ENCODE measurements around the gene TUBG2.

DNA sequence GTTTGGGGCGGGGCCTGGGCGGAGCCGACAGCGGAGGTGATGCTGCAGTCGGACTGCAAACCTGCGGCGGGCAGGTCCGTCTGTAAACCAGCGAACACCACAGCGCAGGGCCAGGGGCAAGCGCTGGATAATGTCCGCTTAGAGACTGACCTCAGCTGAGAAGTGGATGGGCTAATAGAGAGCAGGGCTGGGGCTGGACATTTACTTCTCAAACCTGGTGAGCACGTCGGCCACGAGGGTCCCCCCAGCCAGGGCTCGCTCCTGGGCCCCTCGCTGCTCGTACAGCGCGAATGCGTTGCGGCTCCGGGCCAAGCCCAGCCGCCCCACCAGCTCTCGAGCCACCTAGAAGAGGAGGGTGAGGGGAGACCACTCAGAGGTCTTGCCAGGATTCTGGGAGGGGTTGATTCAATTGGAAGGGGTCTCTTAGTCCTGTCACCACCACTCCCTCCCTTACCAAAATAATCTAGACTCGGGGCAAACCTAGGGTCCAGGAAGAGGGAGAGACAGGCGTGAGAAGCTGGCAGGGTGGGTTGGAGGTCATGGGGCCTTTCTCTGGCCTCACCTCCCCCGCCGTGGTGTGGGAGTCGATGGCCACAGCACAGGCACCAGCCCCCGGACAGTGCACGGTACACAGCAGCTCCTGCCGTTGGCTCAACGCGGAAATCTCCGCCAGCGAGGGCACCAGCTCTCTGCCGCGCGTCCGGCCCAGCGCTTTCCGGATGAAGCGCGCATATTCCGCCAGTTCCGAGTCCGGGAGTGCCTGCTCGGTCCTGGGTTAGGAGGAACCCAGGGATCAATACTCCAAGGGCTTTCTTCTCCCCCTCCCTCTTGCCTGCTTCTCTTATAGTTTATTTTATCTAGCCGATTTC is 11.9 kb downstream of the TUBG2 start:
- TF ChIP-seq POU6F1 (CRISPR knock-in tag; IDR thresholded peaks at IDR 0.05; ENCODE audit: borderline replicate concordance, low read depth) (no peak), ESRRG (CRISPR knock-in tag; IDR thresholded peaks at IDR 0.05) (no peak), ZFP30 (CRISPR knock-in tag; IDR thresholded peaks at IDR 0.05) (no peak), TOX (CRISPR knock-in tag; IDR thresholded peaks at IDR 0.05; ENCODE audit: borderline replicate concordance) (no peak), TCF4 (CRISPR knock-in tag; IDR thresholded peaks at IDR 0.05; ENCODE audit: borderline replicate concordance) (no peak), ZNF8 (CRISPR knock-in tag; IDR thresholded peaks at IDR 0.05) (no peak), CREB5 (CRISPR knock-in tag; IDR thresholded peaks at IDR 0.05; ENCODE audit: low read depth) (no peak), RARB (CRISPR knock-in tag; IDR thresholded peaks at IDR 0.05) (no peak), ZC3H10 (CRISPR knock-in tag; IDR thresholded peaks at IDR 0.05) (no peak), PPARA (CRISPR knock-in tag; IDR thresholded peaks at IDR 0.05; ENCODE audit: borderline replicate concordance) (no peak)
- TF ChIP-seq, protein P1, sequence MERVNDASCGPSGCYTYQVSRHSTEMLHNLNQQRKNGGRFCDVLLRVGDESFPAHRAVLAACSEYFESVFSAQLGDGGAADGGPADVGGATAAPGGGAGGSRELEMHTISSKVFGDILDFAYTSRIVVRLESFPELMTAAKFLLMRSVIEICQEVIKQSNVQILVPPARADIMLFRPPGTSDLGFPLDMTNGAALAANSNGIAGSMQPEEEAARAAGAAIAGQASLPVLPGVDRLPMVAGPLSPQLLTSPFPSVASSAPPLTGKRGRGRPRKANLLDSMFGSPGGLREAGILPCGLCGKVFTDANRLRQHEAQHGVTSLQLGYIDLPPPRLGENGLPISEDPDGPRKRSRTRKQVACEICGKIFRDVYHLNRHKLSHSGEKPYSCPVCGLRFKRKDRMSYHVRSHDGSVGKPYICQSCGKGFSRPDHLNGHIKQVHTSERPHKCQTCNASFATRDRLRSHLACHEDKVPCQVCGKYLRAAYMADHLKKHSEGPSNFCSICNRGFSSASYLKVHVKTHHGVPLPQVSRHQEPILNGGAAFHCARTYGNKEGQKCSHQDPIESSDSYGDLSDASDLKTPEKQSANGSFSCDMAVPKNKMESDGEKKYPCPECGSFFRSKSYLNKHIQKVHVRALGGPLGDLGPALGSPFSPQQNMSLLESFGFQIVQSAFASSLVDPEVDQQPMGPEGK (CRISPR knock-in tag; IDR thresholded peaks at IDR 0.05; ENCODE audit: borderline replicate concordance) = no peak
- TF ChIP-seq, protein P2, sequence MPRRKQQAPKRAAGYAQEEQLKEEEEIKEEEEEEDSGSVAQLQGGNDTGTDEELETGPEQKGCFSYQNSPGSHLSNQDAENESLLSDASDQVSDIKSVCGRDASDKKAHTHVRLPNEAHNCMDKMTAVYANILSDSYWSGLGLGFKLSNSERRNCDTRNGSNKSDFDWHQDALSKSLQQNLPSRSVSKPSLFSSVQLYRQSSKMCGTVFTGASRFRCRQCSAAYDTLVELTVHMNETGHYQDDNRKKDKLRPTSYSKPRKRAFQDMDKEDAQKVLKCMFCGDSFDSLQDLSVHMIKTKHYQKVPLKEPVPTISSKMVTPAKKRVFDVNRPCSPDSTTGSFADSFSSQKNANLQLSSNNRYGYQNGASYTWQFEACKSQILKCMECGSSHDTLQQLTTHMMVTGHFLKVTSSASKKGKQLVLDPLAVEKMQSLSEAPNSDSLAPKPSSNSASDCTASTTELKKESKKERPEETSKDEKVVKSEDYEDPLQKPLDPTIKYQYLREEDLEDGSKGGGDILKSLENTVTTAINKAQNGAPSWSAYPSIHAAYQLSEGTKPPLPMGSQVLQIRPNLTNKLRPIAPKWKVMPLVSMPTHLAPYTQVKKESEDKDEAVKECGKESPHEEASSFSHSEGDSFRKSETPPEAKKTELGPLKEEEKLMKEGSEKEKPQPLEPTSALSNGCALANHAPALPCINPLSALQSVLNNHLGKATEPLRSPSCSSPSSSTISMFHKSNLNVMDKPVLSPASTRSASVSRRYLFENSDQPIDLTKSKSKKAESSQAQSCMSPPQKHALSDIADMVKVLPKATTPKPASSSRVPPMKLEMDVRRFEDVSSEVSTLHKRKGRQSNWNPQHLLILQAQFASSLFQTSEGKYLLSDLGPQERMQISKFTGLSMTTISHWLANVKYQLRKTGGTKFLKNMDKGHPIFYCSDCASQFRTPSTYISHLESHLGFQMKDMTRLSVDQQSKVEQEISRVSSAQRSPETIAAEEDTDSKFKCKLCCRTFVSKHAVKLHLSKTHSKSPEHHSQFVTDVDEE (CRISPR knock-in tag; IDR thresholded peaks at IDR 0.05) = no peak
- TF ChIP-seq, protein P3, sequence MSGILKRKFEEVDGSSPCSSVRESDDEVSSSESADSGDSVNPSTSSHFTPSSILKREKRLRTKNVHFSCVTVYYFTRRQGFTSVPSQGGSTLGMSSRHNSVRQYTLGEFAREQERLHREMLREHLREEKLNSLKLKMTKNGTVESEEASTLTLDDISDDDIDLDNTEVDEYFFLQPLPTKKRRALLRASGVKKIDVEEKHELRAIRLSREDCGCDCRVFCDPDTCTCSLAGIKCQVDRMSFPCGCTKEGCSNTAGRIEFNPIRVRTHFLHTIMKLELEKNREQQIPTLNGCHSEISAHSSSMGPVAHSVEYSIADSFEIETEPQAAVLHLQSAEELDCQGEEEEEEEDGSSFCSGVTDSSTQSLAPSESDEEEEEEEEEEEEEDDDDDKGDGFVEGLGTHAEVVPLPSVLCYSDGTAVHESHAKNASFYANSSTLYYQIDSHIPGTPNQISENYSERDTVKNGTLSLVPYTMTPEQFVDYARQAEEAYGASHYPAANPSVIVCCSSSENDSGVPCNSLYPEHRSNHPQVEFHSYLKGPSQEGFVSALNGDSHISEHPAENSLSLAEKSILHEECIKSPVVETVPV (CRISPR knock-in tag; IDR thresholded peaks at IDR 0.05) = no peak
